ENCODE data around the gene TMEM151A.
"Not testable (repeated sequence)": the region's sequence is repeated elsewhere in the genome, so short reads cannot be mapped to it uniquely, and the experiment has no call there.

Gene TMEM151A

DNA sequence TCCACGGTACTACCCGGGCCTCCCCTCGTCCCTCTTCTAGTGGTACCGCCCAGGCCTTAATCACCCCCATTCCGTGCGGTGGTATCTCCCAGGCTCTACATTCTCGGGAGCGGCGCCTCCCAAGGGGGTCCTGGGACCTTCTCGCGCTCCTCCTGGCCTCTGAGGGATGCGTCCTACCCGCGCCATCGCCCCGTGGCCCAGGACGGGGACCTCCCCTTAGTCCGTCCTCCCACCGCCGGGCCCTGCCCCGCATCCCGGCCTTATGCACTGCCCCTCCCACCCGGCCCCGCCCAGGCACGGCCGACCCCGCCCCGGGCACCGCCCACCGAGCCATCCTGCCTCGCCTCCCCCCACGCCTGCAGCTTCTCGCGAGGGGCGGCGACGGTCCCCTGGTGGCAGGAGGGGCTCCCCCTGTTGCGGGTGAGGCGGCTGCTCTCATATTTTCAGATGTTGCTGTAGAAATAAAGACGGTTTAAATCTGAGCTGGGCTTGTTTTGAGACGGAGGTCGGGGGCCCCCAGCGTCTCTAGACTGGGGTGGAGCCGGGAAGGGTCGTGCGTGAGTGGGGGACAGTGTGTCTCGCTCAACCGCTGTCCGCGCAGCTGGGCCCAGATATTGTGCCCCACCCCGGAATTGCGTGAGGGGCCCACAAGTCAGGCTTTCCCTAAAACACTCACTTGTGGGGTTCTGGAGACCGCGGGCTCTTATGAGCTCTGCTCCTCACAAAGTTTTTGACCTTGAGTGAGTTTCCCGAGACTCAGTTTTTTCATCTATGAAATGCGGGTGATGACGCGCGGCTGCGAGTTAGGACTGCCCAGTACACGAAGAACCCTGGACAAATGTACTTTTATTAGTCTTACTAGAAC, 24.1 kb upstream of the TMEM151A start:
- DNase-seq: peak; percentile 84

DNA sequence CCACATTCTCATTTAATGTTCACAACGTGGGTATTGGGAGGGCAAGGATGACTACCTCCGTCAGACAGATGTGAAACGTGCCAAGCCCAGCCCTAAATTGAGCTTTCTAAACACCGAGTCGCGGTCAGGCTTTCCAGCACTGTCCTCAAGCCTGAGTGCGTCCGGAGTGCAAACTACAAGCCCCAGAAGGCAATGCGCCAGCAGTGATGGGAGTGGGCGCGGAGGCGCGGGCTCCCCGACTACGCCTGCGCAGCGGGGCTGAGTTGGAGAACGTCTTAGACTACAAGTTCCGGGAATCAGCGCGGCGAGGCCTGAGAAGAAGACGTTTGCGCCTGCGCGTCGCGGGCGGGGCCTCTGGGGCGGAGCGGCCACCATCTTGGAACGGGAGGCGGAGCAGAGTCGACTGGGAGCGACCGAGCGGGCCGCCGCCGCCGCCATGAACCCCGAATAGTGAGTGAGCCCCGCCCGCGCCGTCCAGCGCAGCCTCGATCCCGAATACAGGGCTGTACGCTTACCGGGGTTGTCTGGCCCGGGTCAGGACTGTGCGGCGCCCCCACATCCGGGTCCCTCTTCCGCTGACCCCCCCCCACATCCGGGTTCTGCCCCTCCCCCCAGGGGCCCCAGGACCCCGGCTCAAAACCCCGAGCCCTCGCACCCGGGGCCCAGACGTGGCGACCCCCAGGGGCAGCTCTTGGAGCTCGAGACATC, 23.3 kb upstream of the TMEM151A start, which contains the start of gene RAB1B:
Gene RAB1B, plus strand, starts transcription at position 396 of the 708 bp plus-strand sequence. Its CDS starts 41 bp downstream, at position 437.
- DNase-seq: peak; percentile 100

- no peak for DNase-seq
Measured at GRCh38 chr11:66268952-66269905, 22.5 kb upstream of the TMEM151A start.

DNA sequence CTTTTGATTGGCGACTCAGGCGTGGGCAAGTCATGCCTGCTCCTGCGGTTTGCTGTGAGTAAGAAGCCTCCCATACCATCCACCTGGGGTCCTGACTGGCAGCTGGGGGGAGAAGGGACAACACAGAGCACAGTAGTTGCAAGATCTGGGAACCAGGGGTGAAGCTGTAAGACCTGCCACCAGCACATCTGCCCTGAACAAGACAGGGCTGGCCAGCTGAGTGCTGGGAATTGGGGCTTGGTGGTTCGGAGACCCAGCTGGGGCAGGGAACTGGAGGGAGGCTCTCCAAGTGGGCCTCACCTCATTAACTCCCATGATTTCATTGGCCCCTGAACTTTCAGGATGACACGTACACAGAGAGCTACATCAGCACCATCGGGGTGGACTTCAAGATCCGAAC, 19.9 kb upstream of the TMEM151A start:
- no peak for DNase-seq

DNA sequence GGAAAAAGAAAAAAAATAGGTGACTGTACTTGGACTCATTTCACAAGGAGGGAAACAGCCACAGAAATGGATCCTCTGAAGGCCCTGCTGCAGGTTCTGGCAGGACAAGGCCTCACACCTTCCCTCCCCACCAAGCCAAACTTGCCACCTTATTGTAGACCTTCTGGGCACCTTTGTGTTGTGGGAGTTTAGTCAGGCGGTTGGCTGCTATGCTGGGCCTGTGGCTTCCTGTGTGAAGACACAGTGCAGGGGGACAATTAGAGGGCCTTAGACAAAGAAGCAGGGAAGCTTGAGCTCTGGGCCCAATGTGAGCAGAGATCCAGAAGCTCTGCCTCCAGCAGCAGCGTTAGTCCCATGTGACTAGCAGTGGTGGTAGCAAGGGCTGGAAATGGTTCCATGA, 19.1 kb upstream of the TMEM151A start:
- DNase-seq: peak; percentile 55

DNA sequence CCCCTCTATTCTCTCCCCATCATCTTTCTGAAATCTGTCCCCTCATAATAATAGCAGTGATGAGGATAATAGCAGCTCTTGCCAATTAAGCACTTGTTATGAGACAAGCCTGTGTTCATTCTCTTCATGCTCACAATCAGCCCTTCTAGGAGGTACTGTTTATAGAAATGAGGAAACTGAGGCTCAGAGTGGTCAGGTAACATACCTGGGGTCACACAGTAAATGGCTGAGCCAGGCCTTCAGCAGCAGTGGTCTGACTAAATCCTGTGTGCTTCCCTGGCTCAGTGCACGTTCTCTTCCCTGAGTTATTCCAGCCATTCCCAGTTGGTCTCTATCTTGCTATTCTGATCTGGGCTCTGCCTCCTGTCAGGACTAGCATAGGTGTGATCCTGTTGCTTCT, 17.5 kb upstream of the TMEM151A start:
- no peak for DNase-seq

DNA sequence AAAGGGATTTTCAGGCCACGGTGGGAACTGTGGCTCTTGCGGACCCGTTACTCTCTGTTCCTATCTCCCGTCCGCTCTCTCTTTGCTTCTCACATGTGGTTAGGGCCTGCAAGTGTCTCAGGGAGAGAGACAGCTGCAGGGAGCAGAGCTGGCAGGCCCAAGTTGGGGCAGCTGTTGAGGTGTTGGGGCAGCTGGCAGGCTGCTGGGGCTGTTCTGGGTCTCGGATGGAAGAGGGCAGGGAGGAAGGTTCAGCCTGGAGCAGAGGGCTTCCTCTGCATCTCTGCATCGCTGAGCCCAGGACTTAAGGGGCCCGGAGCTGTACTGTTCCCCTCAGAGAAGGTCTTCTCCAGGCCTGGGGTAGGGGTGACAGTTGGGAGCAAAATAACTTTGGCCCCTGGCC, 16.3 kb upstream of the TMEM151A start:
- DNase-seq: no peak

DNA sequence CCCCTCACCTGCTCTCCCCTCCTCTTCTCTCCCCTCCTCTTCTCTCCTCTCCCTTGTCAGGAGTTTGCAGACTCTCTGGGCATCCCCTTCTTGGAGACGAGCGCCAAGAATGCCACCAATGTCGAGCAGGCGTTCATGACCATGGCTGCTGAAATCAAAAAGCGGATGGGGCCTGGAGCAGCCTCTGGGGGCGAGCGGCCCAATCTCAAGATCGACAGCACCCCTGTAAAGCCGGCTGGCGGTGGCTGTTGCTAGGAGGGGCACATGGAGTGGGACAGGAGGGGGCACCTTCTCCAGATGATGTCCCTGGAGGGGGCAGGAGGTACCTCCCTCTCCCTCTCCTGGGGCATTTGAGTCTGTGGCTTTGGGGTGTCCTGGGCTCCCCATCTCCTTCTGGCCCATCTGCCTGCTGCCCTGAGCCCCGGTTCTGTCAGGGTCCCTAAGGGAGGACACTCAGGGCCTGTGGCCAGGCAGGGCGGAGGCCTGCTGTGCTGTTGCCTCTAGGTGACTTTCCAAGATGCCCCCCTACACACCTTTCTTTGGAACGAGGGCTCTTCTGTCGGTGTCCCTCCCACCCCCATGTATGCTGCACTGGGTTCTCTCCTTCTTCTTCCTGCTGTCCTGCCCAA, 15.6 kb upstream of the TMEM151A start:
- DNase-seq: no peak

DNA sequence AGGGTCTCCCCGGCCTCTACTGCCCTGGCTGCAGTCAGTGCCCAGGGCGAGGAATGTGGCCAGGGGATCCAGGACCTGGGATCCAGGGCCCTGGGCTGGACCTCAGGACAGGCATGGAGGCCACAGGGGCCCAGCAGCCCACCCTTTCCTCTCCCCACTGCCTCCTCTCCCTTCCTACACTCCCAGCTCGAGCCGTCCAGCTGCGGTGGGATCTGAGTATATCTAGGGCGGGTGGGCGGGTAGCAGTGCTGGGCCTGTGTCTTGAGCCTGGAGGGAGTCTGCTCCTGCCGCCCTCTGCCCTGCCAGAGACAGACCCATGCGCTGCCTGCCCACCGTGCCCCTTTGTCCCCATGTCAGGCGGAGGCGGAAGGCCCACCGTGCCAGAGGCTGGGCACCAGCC, 15.1 kb upstream of the TMEM151A start:
- DNase-seq: not testable (repeated sequence)

DNA sequence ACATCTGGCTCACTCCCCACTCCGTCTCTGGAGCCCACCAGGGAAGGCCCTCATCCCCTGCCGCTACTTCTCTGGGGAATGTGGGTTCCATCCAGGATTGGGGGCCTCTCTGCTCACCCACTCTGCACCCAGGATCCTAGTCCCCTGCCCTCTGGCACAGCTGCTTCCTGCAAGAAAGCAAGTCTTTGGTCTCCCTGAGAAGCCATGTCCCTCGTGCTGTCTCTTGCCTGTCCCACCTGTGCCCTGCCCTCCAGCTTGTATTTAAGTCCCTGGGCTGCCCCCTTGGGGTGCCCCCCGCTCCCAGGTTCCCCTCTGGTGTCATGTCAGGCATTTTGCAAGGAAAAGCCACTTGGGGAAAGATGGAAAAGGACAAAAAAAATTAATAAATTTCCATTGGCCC, 14.6 kb upstream of the TMEM151A start:
- not testable (repeated sequence) for DNase-seq

- no peak for DNase-seq
Measured at GRCh38 chr11:66277471-66278362, 14.0 kb upstream of the TMEM151A start, which contains the start of gene CNIH2. Gene CNIH2 (plus strand): TSS chr11:66278175. CDS start chr11:66278457, 282 bp downstream.

GRCh38 chr11:66278363-66279091, 13.2 kb upstream of the TMEM151A start:
- DNase-seq: no peak

GRCh38 chr11:66279092-66279734, 12.5 kb upstream of the TMEM151A start:
- no peak for DNase-seq

- DNase-seq: no peak
Measured at GRCh38 chr11:66280428-66280827, 11.3 kb upstream of the TMEM151A start.

DNA sequence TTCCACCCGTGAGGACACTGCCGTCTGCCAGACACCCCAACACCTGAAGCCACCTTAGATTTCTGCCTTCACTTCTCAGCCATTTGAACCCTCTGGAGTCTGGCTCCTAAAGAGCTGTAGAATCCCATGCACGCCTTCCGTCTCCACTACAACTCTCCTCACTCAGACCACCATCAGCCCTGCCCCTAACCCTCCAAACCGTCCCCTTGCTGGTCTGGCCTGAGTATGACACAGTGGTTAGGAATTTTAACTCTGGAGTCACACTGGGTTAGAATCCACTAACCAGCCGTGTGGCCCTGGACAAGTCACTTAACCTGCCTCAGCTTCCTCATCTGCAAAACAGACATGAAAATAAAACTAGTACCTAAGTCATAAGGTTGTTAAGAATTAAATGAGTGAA, 10.7 kb upstream of the TMEM151A start:
- no peak for DNase-seq

- DNase-seq: no peak
Measured at GRCh38 chr11:66281776-66282467, 9.8 kb upstream of the TMEM151A start.

DNA sequence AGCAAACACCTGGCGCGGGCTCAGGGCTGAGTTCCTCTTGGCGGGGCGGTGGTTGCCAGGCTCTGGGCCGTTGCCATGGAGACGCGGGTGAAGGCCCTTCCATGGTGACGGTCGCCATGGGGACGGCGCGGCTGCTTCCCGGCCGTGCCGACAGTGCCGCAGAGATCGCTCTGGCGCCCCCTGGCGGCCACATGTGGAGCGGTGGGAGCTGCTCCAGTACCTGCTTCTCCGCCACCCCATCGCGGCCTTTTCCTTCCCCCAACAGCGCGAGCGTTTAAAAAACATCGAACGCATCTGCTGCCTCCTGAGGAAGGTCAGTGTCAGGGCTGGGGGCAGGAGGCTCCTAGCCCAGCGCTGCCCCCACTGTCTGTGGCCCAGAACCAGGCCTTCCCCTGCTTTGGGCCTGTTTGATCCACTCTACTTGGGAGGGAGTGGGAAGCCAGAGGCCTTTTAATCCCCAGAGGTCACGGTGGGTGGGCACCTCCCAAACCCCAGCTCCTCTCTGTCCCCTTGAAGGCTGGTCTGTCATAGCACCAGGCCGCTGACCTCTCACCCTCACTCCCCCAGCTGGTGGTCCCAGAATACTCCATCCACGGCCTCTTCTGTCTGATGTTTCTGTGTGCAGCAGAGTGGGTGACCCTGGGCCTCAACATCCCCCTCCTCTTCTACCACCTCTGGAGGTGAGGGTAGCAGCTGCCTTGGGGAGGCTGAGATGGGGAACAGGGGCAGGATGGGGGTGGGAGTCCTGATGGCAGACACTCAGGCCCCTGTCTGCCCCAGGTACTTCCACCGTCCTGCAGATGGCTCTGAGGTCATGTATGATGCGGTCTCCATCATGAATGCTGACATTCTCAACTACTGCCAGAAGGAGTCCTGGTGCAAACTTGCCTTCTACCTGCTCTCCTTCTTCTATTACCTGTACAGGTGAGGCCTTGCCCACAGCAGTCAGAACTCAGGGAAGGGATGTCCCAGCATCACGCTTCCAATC, 8.9 kb upstream of the TMEM151A start:
- DNase-seq: peak; percentile 100

Measured in activated gamma-delta T cell treated with Interleukin-2 at 50 U/mL for 16 hours (primary cell).